NCI-H146 treated with DMSO at 0.1 percent for 48 hours (cell line): ENCODE results near the gene KLRG1.

Experiments
- DNase-seq: peaks from one replicate; lab custom pipeline; 2025; ENCODE audit not compliant: unreplicated experiment; lab: John Stamatoyannopoulos, UW

Gene KLRG1

DNA sequence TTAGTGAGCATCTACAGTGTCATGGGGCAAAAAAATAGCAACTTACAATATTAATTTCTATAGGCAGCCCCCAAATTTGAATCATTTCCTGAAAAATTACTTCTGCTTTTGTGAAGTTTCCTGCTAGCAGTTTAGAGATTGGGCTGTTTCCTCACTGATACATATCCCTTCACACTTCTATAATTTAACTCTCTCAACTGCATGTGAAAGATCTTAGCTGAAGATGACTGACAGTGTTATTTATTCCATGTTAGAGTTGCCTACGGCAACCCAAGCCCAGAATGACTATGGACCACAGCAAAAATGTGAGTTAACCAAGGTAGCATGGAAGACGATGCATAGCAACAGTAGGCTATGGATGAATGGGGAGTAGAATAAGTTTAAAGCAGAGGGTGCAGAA lies at the start of gene KLRG1:
Gene KLRG1, plus strand, starts transcription at position 134 of the 400 bp plus-strand sequence. Its CDS starts 90 bp downstream, at position 224.
- DNase-seq: no peak

DNA sequence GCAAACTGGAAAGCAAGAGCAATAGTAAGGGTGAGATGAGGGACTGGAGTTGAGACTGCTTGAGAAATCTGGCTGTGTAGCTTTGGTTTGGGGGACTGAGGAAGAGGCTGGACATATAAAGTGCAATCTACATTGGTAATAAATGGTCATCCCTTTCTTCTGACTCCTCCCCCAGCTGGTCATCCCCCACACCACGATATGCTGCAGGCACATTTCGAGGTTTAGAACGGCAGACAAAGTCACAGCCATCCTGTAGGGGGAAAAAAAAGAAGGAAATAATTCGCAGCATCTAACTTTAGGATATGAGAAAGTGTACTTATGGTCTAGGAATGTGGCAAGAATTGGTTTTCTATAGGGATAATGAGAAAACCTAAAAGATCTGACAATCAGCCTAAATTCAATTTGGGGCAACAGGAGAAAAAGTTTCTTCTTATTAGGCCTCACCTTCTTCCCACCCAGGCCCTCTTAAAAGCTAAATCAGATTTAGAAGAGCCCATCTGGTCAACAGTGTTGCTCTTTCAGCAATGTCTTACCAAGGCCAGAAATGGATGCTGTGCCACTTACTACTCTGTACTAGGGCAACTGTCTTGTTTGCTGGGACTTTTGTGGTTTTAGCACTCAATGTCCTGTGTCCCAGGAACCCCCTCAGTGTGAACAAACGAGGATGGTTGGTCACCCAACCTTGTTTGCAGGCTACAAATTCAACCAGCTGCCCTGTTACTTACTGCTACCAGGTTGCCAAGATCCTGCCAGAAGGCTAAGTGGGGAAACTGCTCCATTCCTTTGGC lies 47.5 kb upstream of the KLRG1 start:
- DNase-seq: no peak

DNA sequence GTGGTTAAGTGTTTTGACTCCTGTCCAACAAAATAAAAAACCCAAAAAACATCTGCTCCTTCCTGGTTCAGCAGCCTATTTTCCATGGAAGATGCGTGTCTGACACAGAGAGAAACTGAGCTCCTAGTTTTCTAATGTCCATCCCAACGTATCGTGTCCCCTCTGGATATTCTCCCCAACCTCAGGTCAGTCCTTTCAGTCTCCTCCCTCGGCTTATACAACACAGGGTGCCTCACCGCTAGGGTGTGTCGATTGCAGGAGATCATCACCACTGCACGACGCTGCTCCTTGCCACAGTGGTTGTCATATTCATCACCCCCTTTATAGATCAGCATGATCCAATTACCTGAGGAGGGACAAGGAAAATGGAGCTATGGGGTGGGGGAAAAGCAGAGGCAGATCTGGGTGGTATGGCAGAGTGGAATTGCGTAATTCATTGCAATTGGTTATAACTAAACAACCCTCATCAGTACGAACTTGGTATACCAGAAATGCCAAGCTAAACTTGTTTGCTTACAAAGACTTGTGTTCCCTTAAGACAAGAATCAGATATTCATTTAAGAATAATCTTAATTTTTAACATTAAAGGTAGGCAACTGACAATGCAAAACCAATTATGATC lies 45.7 kb upstream of the KLRG1 start:
- no peak for DNase-seq

DNA sequence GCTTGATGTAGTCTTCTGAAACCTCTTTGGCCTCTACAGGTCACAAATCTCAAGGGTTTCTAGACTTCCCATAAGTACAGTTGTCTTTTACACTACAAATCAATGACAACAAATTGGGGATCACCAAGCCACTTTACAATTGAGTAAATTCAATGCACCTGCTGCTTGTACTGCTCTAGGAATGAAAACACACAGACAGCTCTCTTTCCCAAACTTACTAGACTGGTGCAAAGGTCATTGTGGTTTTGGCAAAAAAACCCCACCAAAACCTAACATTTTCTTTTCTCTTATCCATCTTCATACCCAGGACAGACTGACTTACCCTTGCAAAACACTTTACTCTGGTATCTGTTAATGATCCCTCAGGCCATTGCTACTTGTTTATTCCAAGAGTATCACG lies 42.6 kb upstream of the KLRG1 start:
- no peak for DNase-seq

DNA sequence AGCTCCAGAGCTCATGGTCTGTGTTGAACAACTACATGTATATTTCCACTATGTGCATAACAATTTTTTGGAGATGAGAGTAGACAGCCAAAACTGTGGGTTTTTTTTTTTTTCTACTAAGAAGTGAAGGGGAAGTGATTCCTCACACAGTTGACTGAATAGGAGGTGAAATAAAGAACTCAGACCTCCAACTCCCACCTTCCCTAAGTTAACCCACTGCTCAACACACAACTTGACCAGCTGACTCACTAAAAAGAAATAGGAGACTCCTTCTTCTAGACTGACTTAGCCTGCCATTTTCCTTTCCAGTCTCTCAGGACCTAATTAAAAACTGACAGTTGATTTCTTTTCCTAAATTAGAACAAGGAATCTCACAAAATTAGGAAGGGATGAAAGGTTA lies 41.6 kb upstream of the KLRG1 start:
- no peak for DNase-seq

DNA sequence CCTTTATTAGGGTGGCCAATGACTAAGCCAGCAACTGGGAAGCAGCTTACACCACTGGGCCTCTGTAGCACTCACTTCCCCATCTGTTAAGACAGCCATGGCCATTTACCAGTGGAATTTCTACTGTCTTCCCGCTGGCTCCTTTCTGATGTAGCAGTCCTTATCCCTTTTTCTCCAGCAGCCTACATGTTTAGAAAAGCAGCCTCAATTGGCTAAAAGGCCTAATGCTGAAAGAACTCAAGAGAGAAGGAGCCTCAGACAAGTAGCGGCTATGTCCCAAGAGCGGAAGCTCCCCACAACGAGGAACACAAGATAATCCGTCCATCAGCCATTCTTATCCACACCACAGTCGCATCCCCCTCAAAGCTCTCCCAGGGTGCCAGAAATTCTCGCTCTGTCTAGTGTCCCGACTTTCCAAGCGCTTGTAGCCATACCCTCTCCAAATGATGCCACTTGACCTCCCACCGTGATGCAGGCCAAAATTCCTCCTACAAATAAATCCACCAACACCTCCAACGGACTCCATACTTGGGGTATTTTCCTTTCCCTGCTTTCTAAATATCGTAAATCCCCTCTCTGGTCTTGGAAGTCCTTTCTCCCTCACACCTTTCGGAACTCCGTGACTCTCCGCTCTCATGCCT lies 40.5 kb upstream of the KLRG1 start:
- no peak for DNase-seq

DNA sequence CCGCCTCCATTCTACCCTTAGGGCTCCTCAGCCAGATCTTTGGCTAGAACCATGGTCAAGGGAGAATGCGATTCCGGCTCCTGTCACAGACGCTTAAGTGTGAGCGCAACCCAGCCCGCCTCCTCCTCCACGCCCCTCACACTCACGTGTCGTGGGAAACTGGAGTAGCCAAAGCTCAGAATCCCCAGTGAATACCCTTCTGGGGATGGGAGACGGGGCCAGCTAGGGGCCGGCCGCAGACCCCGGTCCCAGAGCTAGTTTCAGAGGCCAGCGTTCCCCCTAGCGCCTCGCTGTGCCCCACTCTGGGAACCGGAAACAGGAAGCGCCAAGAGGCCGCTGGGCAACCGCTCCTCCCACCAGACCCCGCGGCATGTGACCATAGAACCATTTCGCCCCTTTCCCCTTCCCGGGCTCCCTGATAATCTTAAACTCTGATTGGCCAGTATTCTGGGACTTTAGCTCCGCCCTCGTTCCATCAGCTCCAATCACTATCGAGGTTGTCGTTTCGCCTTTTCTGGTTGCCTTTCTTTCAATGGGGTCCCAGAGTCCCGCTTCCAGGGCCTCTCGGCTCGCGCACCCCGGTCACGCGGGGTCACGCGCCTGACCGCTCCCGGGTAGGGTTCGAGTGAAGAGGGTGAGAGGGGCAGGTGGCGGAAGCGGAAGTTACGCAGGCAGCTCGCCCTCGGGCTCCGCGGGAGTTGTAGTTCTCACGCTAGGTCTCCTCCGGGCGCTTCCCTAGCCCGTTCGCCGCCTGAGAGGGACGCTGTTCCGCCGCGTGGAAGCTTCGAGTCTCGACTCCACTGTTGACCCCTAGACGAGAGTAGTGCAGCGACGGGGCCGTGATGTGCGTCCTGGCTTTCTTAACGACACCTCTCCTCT lies 39.8 kb upstream of the KLRG1 start, which contains the start of gene M6PR:
Gene M6PR, minus strand, starts transcription at position 304 of the 879 bp plus-strand sequence. CDS start 3,241 bp downstream, outside the sequence.
- DNase-seq: peak; percentile 100

DNA sequence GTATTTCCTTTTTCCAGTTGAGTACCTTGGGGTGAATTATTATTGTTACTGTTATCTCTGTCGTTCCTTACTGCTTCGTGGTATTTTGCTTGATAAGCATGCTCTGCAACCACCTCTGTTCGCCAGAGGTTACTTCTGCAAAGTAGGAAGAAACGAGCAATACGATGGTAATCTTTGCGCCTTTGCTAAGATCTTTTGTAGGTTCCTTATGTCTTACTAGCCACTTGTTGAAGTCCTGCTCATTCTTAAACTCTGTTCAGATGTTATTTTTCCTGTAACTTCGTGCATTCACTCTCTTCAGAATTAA lies 39.2 kb upstream of the KLRG1 start:
- no peak for DNase-seq

DNA sequence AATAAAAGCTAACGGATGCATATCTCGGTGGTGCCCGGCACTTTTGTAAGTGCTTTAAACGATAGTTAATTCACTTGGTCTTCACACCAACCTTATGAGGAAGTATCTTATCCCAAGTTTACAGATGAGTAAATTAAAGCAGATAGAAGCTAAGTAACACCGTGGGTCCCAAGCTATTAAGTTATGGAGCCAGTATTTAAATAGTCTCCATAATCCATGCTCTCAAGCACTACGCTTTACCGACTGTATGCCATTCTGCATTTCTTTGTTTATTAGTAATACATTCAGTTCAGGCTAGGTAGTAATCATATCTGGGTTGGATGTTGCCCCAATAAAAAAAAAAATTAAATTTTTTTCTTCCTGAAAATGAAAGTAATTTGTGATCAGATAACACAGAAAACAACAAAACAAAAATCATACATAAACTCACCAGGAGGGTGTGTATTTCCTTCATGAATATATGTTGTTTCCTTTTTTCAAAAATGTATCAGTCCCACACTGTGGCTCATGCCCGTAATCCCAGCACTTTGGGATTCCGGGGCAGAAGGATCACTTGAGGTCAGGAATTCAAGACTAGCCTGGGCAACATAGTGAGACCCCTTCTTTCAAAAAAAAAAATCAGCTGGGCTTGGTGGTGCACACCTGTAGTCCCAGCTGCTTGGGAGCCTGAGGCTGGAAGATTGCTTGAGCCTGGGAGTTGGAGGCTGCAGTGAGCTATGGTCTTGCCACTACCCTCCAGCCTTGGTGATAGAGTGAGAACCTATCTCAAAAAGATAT lies 38.5 kb upstream of the KLRG1 start:
- DNase-seq: no peak

DNA sequence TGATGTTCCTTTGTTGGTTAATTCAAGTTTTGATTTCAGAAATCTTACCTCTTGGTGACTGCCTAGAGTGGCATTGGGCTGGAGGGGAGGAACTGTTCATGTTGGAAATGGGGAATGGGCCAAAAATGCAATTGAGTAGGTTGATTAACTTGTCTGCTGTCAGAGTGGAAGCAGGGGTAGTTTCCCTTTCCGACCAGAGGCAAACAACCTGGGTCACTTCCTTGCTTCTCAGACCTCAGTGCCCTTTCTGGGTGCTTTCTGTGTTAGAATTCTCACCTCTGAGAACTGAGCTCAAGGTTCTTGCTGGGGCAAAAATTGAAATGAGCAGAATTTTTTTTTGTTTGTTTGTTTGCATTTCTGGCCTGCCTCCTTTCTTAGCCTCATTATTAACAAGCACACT lies 37.6 kb upstream of the KLRG1 start:
- no peak for DNase-seq

DNA sequence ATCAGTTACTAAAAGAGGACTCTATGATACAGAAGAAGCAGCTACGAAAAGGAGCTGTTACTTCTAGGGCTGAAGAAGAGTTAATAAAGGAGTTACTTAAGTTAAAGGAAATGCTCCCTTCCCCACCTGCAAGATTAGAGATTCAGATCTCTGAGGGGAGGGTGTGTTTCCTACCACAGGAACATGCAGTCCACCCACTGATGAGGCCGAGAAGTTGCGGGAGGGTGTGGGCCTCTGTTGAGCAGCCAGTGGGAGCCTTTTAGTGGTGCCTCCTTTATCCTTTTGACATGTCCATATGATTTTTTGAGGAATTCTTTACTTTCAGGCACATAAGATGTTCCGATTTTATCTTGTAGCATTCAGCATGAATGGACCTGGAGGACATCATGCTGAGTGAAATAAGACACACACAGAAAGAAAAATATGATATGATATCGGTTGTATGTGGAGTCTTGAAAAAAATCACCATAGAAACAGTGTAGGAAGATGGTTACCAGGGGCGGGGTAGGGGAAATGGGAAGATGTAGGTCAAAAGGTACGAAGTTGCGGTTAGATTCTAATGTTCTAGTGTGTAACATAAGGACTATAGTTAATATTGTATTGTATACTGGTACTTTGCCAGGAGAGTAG lies 35.5 kb upstream of the KLRG1 start:
- DNase-seq: no peak

DNA sequence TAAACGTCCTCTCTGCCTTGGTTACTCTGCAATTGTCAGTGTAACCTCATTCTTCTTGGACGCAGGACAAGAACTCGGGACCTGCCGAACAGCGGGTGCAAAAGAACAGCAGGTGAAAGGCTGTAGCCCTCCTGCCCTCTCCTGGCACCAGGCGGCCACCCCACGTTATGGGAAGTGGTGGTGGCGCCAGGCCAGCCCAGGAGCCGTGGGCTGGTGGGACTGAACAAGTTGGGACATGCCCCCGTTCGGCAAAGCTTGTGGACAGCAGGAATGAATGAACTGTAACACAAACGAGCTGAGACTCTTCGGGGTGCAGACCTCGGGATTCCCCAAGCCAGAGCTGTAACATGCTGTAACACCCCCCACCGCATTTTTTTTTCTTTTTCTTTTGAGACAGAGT lies 33.3 kb upstream of the KLRG1 start:
- DNase-seq: no peak

DNA sequence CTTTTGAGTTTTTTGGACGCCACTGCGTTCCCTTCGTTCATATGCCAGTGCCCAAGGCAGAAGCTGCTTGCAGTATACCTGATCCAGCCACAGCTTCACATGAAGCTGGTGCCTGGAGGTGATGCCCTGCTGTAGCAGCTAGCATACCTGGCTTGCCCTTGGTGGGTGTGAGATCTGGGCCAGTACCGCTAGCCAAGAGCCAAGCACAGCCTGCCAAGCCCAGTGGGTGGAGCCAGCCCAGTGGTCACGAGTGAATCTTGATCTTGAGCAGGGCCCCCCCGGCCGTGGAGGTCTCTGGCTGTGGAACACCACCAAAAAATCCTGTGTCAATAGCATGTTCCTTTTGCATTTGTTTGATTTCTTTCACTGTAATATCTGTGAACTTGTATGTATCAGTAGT lies 32.6 kb upstream of the KLRG1 start:
- no peak for DNase-seq

DNA sequence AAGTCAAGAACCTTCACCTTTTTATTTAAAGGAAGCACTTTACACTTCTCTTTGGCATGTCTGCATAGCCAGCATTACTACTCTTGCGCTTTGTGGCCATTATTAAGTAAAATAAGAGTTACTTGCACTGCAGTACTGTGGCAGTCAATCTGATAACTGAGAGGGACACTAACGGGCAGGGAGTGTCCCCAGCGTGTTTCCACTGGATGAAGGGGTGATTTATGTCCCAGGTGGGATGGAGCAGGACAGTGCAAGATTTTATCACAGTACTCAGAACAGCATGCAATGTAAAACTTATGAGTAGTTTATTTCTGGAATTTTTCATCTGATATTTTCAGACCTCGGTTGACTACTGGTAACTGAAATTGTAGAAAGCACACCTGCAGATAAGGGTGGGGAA lies 31.8 kb upstream of the KLRG1 start:
- no peak for DNase-seq

DNA sequence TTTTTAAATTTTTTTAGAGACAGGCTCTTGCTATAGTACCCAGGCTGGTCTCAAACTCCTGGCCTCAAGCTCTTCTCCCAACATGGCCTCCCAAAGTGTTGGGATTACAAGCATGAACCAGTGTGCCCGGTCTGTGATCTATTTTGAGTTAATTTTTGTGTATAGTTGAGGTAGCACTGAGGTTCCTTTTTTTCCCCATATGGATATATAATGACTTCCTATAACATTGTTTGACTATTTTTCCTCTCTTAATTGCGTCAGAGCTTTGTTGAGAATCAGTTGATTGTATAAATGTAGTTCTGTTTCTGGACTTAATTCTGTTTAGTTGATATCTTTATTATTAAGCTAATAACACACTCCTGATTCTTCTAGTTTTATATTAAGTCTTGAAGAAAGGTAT lies 31.3 kb upstream of the KLRG1 start:
- DNase-seq: no peak

DNA sequence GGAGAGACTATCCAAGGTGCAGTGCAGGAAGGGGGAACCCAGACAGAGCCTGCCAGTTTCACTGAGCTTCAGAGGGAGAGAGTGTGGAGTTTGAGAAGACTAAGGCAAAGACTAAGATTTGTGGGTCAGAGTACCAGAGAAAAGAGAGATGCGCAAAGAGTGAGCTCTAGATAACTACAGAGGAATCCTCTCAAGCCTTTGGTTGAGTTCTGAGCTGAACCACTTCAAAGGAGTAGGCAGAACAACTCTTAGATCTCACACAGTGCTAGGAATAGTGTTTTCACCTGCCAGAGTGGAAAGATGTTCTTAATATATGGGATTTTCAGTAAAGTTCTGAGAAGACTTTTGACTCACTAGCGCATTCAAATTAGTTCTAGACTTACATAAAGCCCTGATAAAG lies 29.2 kb upstream of the KLRG1 start:
- no peak for DNase-seq

DNA sequence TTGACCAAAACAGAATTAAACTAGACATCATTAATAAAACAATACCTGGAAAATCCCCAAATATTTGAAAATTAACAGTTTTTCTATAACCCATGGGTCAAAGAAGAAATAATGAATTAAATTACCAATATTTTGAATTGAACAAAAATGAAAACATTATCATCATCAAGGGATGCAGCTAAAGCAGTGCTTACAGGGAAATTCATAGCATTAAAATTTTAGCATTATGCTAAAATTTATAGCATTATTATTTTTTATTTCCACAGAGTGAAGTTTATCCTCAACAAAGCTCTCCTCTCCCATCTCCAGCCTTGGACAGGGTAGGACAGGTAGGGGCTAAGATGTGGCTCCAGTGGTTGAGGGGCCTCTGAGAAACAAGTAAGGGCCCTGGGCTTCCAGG lies 20.6 kb upstream of the KLRG1 start:
- DNase-seq: no peak

DNA sequence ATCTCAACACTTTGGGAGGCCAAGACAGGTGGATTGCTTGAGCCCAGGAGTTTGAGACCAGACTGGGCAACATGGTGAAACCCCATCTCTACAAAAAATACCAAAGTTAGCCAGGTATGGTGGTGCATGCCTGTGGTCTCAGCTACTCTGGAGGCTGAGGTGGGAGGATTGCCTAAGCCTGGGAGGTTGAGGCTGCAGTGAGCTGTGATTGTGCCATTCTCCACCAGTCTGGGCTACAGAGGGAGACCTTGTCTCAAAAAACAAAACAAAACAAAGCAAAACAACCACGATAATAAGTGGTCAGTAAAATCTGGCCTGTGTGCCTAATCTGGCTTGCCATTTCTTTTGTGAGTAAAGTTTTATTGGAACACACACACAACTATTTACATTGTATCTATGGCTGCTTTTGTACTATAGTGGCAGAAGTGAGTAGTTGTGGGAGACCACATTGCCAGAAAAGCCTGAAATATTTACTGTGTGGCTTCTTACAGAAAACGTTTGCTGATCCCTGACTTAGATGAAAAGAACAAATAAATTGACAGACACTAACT lies 19.4 kb upstream of the KLRG1 start:
- no peak for DNase-seq

DNA sequence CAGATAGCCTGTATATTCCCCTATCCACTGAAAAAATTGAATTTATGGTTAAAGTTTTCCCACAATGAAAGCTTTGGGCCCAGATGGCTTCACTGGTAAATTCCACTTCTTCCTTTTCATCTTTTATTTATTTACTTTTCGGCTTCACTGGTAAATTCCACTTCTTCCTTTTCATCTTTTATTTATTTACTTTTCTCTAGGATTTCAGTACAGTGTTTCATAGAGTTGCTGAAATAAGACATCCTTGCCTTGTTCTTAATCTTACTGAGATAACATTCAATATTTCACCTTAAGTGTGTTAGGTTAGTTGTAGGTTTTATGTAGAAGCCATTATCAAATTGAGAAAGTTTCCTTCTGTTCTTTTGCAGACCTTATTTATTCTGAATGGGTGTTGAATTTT lies 18.9 kb upstream of the KLRG1 start:
- DNase-seq: no peak

DNA sequence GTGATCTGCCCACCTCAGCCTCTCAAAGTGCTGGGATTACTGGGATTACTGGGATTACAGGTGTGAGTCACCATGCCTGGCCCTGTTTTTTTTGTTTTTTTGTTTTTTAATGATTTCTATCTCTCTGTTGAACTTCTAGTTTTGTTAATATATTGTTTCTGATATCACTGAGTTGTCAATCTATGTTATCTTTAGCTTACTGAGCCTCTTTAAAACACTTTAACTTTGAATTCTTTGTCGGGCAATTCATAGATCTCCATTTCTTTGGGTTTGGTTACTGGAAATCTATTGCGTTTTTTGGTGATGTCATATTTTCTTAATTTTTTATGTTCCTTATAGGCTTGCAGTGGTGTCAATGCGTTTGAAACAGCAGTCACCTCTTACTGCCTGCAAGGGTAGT lies 9.2 kb upstream of the KLRG1 start:
- DNase-seq: no peak
